GM12878 (cell line): ENCODE data around the gene WWP2. TPM values are rescaled to one million over a fixed set of nuclear protein-coding genes. Genes with fewer than 3 reads are reported as not detected.

ENCODE experiments used
- ATAC-seq: fragments of 200-7000 bp; cut with Tn5 transposase; 3 replicates; pipeline ENCODE4 v1.9.1; 2020; ENCODE audit warnings: mild to moderate bottlenecking, moderate library complexity
- BruUV-seq: library from RNA; stranded (reverse); fragments of 400-500 nt; replicated peaks from 2 replicates; lab custom pipeline; 2021; lab: Mats Ljungman, UMichigan
- CTCF ChIA-PET: fragments of 300-600 bp; sonication (Branson Sonifier 250); formaldehyde crosslinking; extraction: SDS; loops from one replicate; lab custom pipeline; 2021; ENCODE audit warnings: inconsistent platforms; lab: Yijun Ruan, JAX
- POLR2A ChIA-PET: fragments of 350-600 bp; formaldehyde crosslinking; extraction: SDS; loops from one replicate; lab custom pipeline; 2021; ENCODE audit warnings: inconsistent platforms; lab: Charles Lee
- RAD21 ChIA-PET: fragments of 300-600 bp; sonication (Branson Sonifier 250); formaldehyde crosslinking; loops from one replicate; lab custom pipeline; 2023; ENCODE audit warnings: antibody characterized with exemption; ENCODE audit not compliant: unreplicated experiment; lab: Charles Lee
- SMC1A ChIA-PET: fragments of 300-600 bp; sonication (Branson Sonifier 250); formaldehyde crosslinking; loops from one replicate; lab custom pipeline; 2023; ENCODE audit not compliant: unreplicated experiment, uncharacterized antibody; lab: Charles Lee
- DNase-seq: peaks from one replicate; pipeline ENCODE4 v3.0.0-alpha.2; 2011; ENCODE audit warnings: low read depth, low spot score
- FAIRE-seq: peaks from 3 replicates; lab custom pipeline; 2011; peaks lifted over from hg19 to GRCh38; lab: Jason Lieb, UNC
- H2AFZ ChIP-seq: 2 replicates; pipeline ENCODE4 v1.6.0; 2011; ENCODE audit warnings: low read depth, low read length, control low read depth; ENCODE audit not compliant: control insufficient read depth
- H3K27ac ChIP-seq: 2 replicates; pipeline ENCODE4 v1.5.1; 2011; ENCODE audit warnings: control low read depth; ENCODE audit not compliant: control insufficient read depth, insufficient read depth
- H3K27me3 ChIP-seq, 2 experiments: replicated peaks in 1 of 2; 2 replicates each; pipeline versions ENCODE4 v1.6.0 to v1.6.1; 2011; ENCODE audit warnings: low read length in 1 of 2; ENCODE audit not compliant: control insufficient read depth in 2 of 2, insufficient read depth in 2 of 2
- H3K36me3 ChIP-seq, 2 experiments: 2 replicates each; pipeline ENCODE4 v1.5.1; 2011; ENCODE audit warnings: low read length in 1 of 2; ENCODE audit not compliant: control insufficient read depth in 2 of 2, insufficient read depth in 2 of 2
- H3K4me1 ChIP-seq: 2 replicates; pipeline ENCODE4 v1.6.1; 2011; ENCODE audit warnings: mild to moderate bottlenecking, low read length, moderate library complexity, mixed read lengths; ENCODE audit not compliant: control insufficient read depth, insufficient read depth
- H3K4me2 ChIP-seq: 2 replicates; pipeline ENCODE4 v1.6.0; 2011; ENCODE audit warnings: control low read depth; ENCODE audit not compliant: control insufficient read depth, insufficient read depth
- H3K4me3 ChIP-seq: fragments of 200-600 bp; sonication (generic); 2 replicates; pipeline ENCODE4 v1.5.1; 2016
- H3K79me2 ChIP-seq: 2 replicates; pipeline ENCODE4 v1.6.0; 2011; ENCODE audit warnings: low read length; ENCODE audit not compliant: control insufficient read depth, insufficient read depth
- H3K9ac ChIP-seq: 2 replicates; pipeline ENCODE4 v1.8.0; 2011; ENCODE audit warnings: low read length, control low read depth, mixed read lengths; ENCODE audit not compliant: control insufficient read depth, insufficient read depth
- H3K9me3 ChIP-seq: replicated peaks from 3 replicates; pipeline ENCODE4 v1.5.1; 2011; ENCODE audit warnings: mild to moderate bottlenecking, low read length; ENCODE audit not compliant: control insufficient read depth, insufficient read depth
- H4K20me1 ChIP-seq: 2 replicates; pipeline ENCODE4 v1.6.0; 2011; ENCODE audit not compliant: control insufficient read depth, insufficient read depth
- BHLHE40 ChIP-seq, 2 experiments: fragments of 450-650 bp in 1 of 2; IDR thresholded peaks; 2 replicates each; pipeline ENCODE4 v1.6.1; 2011 to 2017; ENCODE audit warnings: low read depth in 2 of 2, borderline replicate concordance in 1 of 2, improper control_type of control experiment in 1 of 2, low read length in 1 of 2, mild to moderate bottlenecking in 1 of 2
- BMI1 ChIP-seq: fragments of 450-650 bp; IDR thresholded peaks from 2 replicates; pipeline ENCODE4 v1.6.1; 2016; ENCODE audit warnings: mild to moderate bottlenecking, moderate library complexity, borderline replicate concordance
- CHD1 ChIP-seq: IDR thresholded peaks from 2 replicates; pipeline ENCODE4 v1.6.1; 2012; ENCODE audit warnings: low read depth, low read length, improper control_type of control experiment
- CTCF ChIP-seq, 3 experiments: IDR thresholded peaks in 2 of 3; conservative IDR thresholded peaks in 1 of 3; 2 replicates each; pipeline ENCODE4 v1.5.1; 2011; ENCODE audit warnings: low read depth in 3 of 3, low read length in 3 of 3, mild to moderate bottlenecking in 3 of 3, control low read depth in 2 of 3, moderate library complexity in 2 of 3, inconsistent platforms in 1 of 3, mixed read lengths in 1 of 3; ENCODE audit not compliant: control insufficient read depth in 2 of 3, insufficient read depth in 1 of 3; ENCODE audit errors: extremely low read depth in 1 of 3
- GATAD2B ChIP-seq: fragments of 450-650 bp; conservative IDR thresholded peaks from 2 replicates; pipeline ENCODE4 v1.6.1; 2017; ENCODE audit warnings: low read depth, mild to moderate bottlenecking, moderate library complexity
- IRF3 ChIP-seq: fragments of 450-650 bp; IDR thresholded peaks from 2 replicates; pipeline ENCODE4 v1.6.1; 2014; ENCODE audit warnings: mild to moderate bottlenecking
- NFYB ChIP-seq: IDR thresholded peaks from 2 replicates; pipeline ENCODE4 v1.6.1; 2011; ENCODE audit warnings: low read depth, mild to moderate bottlenecking, low read length, improper control_type of control experiment, moderate library complexity; ENCODE audit not compliant: insufficient read depth
- RB1 ChIP-seq: fragments of 450-650 bp; formaldehyde crosslinking; IDR thresholded peaks from 2 replicates; pipeline ENCODE4 v1.6.1; 2017; ENCODE audit warnings: mild to moderate bottlenecking, borderline replicate concordance
- SIX5 ChIP-seq: IDR thresholded peaks from 2 replicates; pipeline ENCODE4 v1.6.1; 2011; ENCODE audit warnings: mild to moderate bottlenecking, low read depth, low read length, moderate library complexity; ENCODE audit not compliant: severe bottlenecking
- SRF ChIP-seq, 2 experiments: IDR thresholded peaks; 2 replicates each; pipeline ENCODE4 v1.6.1; 2011; ENCODE audit warnings: low read depth in 2 of 2, low read length in 2 of 2, mild to moderate bottlenecking in 1 of 2, moderate library complexity in 1 of 2
- YBX1 ChIP-seq: fragments of 450-650 bp; IDR thresholded peaks from 2 replicates; pipeline ENCODE4 v1.6.1; 2016; ENCODE audit warnings: antibody characterized with exemption
- ZNF274 ChIP-seq: IDR thresholded peaks from one replicate; pipeline ENCODE4 v1.8.0; 2011; ENCODE audit not compliant: insufficient read length, insufficient read depth
- WGBS: methylation state at CpG from one replicate; pipeline ENCODE4 v1.1.6; 2016; ENCODE audit warnings: low lambda C conversion rate; ENCODE audit not compliant: insufficient replicate concordance, insufficient coverage; ENCODE audit errors: missing lambda C conversion rate; 5-methylcytosine and 5-hydroxymethylcytosine counted together
- in situ Hi-C: fragments of 300-500 bp; cut with MboI; formaldehyde crosslinking; loops from 9 replicates; pipeline ENCODE4 v1.14.3; 2018; ENCODE audit warnings: mixed read lengths
- intact Hi-C: fragments of 100-400 bp; cut with micrococcal nuclease; formaldehyde crosslinking; loops from one replicate; pipeline ENCODE4 v1.14.2; 2022; ENCODE audit not compliant: unreplicated experiment
- polyA plus RNA-seq, 11 experiments: library from polyadenylated mRNA; depleted of rRNA in 4 of 11; unstranded in 6 of 11; stranded (reverse) in 5 of 11; fragments of >200 nt; fragmentation: Nextera tagmentation in 4 of 11; fragmentation: Illumina TruSeq in 1 of 11; extraction: Ambion mirVana in 4 of 11; extraction: Trizol in 1 of 11; gene quantifications; 1 replicate in 1 of 11; 2 replicates in 10 of 11; pipeline versions ENCODE4 v1.2.1 to v1.2.3, GENCODE V29; 2011 to 2016; ENCODE audit warnings: inconsistent platforms in 2 of 11, missing spikeins in 2 of 11, low read depth in 1 of 11
- total RNA-seq, 4 experiments: library from RNA; depleted of rRNA in 3 of 4; stranded (reverse); fragments of >200 nt in 3 of 4; fragmentation: Illumina TruSeq in 1 of 4; extraction: Trizol in 1 of 4; gene quantifications; 2 replicates each; pipeline versions ENCODE4 v1.2.1 to v1.2.3, GENCODE V29; 2013 to 2021

WWP2 gene
- total and polyA plus RNA-seq, 10 of the 15 experiments (the other 5 are each of a cell fraction or from before 2014, with no cell fraction given): 2.8 to 47.0 (median 23.8) TPM

GRCh38 chr16:69855592-69855991 lies 93.5 kb downstream of the WWP2 start:
- FAIRE-seq (no peak), ATAC-seq (no peak), DNase-seq (no peak)
- Histone ChIP-seq H3K4me2 (no peak overlapping the region), H3K79me2 (no peaks in the 10 kb centered on the region), H3K9ac (no peak overlapping the region), H3K9me3 (no peaks in the 10 kb centered on the region), H3K4me3 (no peak overlapping the region), H2AFZ (no peak overlapping the region), H3K36me3 (no peaks in the 10 kb centered on the region; a peak in 1 of 4 replicates), H3K27me3 (no peaks in the 10 kb centered on the region), H3K4me1 (no peaks in the 10 kb centered on the region), H3K27ac (no peak overlapping the region), H4K20me1 (no peaks in the 10 kb centered on the region)
- CTCF ChIA-PET: interaction anchor here (1.2 kb wide), 1 partner anchor 101 kb away, joined by 3 read pairs; the partner anchor contains the start of gene NOB1
- POLR2A ChIA-PET: no interaction called here
- RAD21 ChIA-PET: no interaction called here
- no peak for TF ChIP-seq NFYB
- TF ChIP-seq GATAD2B: no peak
- no peak for TF ChIP-seq BMI1
- WGBS: 93% methylated on average over 2 of the region's 2 CpGs
- SMC1A ChIA-PET: no interaction called here
- BruUV-seq: no TSS peak
- in situ Hi-C loops (no loop called here), intact Hi-C loops (no loop called here)

- ChIA-PET POLR2A (interaction anchor here (0.6 kb wide), 1 partner anchor 64 kb away, joined by 3 read pairs; no protein-coding TSS in a partner anchor), RAD21 (no interaction called here), SMC1A (interaction anchor here (0.9 kb wide), 1 partner anchor 16 kb away, joined by 3 read pairs; no protein-coding TSS in a partner anchor), CTCF (interaction anchor here (0.6 to 1.7 kb wide), 6 partner anchors 9 to 71 kb away, joined by 3 to 4 read pairs (median 4); no protein-coding TSS in a partner anchor)
- FAIRE-seq (no peak), DNase-seq (no peak), ATAC-seq (no peak)
- no peak overlapping the region for H3K4me3 ChIP-seq
- no peaks in the 10 kb centered on the region for H3K9me3 ChIP-seq
- intact Hi-C loops (loop anchor here (2.0 kb wide), 1 partner anchor 62 kb away; no protein-coding TSS in a partner anchor), in situ Hi-C loops (no loop called here)
- no peak overlapping the region for H3K9ac ChIP-seq
- H3K79me2 ChIP-seq: no peaks in the 10 kb centered on the region
- H4K20me1 ChIP-seq: no peaks in the 10 kb centered on the region
- no peaks in the 10 kb centered on the region for H3K27me3 ChIP-seq
- WGBS: 90% methylated on average over 13 of the region's 13 CpGs
- H3K36me3 ChIP-seq: no peaks in the 10 kb centered on the region; a peak in 2 of 4 replicates
- no peaks in the 10 kb centered on the region for H3K4me1 ChIP-seq
- no peak overlapping the region for H3K27ac ChIP-seq
- no peak overlapping the region for H2AFZ ChIP-seq
- no TSS peak for BruUV-seq
- no peak overlapping the region for H3K4me2 ChIP-seq
- TF ChIP-seq CHD1: no peak
- TF ChIP-seq CTCF (IDR thresholded peaks at IDR 0.05 in 2 of 3, conservative IDR thresholded peaks at IDR 0.05 in 1 of 3; ENCODE audit: control insufficient read depth in 2 of 3, extremely low read depth in 1 of 3, insufficient read depth in 1 of 3, low read depth in 3 of 3, low read length in 3 of 3): no peak
- TF ChIP-seq YBX1: no peak
- TF ChIP-seq RB1: no peak
- TF ChIP-seq BHLHE40 (IDR thresholded peaks at IDR 0.05; ENCODE audit: borderline replicate concordance in 1 of 2, low read depth in 2 of 2, low read length in 1 of 2): no peak
- no peak for TF ChIP-seq ZNF274
- no peak for TF ChIP-seq SIX5
- TF ChIP-seq SRF (IDR thresholded peaks at IDR 0.05; ENCODE audit: low read depth in 2 of 2, low read length in 2 of 2): no peak
- no peak for TF ChIP-seq IRF3
- no peak for TF ChIP-seq BMI1
Measured at GRCh38 chr16:69858191-69859104, 96.3 kb downstream of the WWP2 start.
